GM19463 (cell line): ENCODE measurements around the gene MAP3K20.
A peak's percentile ranks its signal among the peaks of the same experiment; 100 is the strongest.
"Not testable (repeated sequence)": the region's sequence is repeated elsewhere in the genome, so short reads cannot be mapped to it uniquely, and the experiment has no call there.

Source experiments
- ATAC-seq: cut with Tn5 transposase; IDR thresholded peaks from one replicate; pipeline ENCODE4 v1.9.1; 2021; ENCODE audit warnings: mild to moderate bottlenecking, moderate library complexity; ENCODE audit not compliant: unreplicated experiment

Gene MAP3K20

GRCh38 chr2:173119069-173119807 lies 43.6 kb downstream of the MAP3K20 start:
- ATAC-seq: peak; percentile 65

GRCh38 chr2:173119944-173120343 lies 44.3 kb downstream of the MAP3K20 start:
- no peak for ATAC-seq

- ATAC-seq: no peak
Measured at GRCh38 chr2:173122936-173123335, 47.3 kb downstream of the MAP3K20 start.

GRCh38 chr2:173124441-173124840 lies 48.8 kb downstream of the MAP3K20 start:
- no peak for ATAC-seq

GRCh38 chr2:173126819-173127218 lies 51.2 kb downstream of the MAP3K20 start:
- ATAC-seq: no peak

- not testable (repeated sequence) for ATAC-seq
Measured at GRCh38 chr2:173128132-173128531, 52.5 kb downstream of the MAP3K20 start.

GRCh38 chr2:173130496-173131465 lies 55.1 kb downstream of the MAP3K20 start:
- ATAC-seq: no peak

- no peak for ATAC-seq
Measured at GRCh38 chr2:173132531-173132930, 56.9 kb downstream of the MAP3K20 start.

GRCh38 chr2:173134703-173135102 lies 59.1 kb downstream of the MAP3K20 start:
- no peak for ATAC-seq

- ATAC-seq: no peak
Measured at GRCh38 chr2:173136067-173136466, 60.4 kb downstream of the MAP3K20 start.

GRCh38 chr2:173136599-173136998 lies 61.0 kb downstream of the MAP3K20 start:
- no peak for ATAC-seq

- ATAC-seq: no peak
Measured at GRCh38 chr2:173137610-173138009, 62.0 kb downstream of the MAP3K20 start.

GRCh38 chr2:173138962-173139361 lies 63.3 kb downstream of the MAP3K20 start:
- no peak for ATAC-seq

- no peak for ATAC-seq
Measured at GRCh38 chr2:173141666-173142065, 66.0 kb downstream of the MAP3K20 start.

- no peak for ATAC-seq
Measured at GRCh38 chr2:173145454-173145853, 69.8 kb downstream of the MAP3K20 start.

- no peak for ATAC-seq
Measured at GRCh38 chr2:173146590-173146989, 70.9 kb downstream of the MAP3K20 start.

- ATAC-seq: no peak
Measured at GRCh38 chr2:173148520-173148919, 72.9 kb downstream of the MAP3K20 start.

GRCh38 chr2:173149491-173149890 lies 73.8 kb downstream of the MAP3K20 start:
- ATAC-seq: peak; percentile 63

- no peak for ATAC-seq
Measured at GRCh38 chr2:173150087-173150486, 74.4 kb downstream of the MAP3K20 start.

GRCh38 chr2:173150963-173151362 lies 75.3 kb downstream of the MAP3K20 start:
- no peak for ATAC-seq

GRCh38 chr2:173151671-173152401 lies 76.2 kb downstream of the MAP3K20 start:
- ATAC-seq: peak; percentile 84
